K562 (cell line): ENCODE results near the gene DNER. TPM values are rescaled to one million over a fixed set of nuclear protein-coding genes. Genes with fewer than 3 reads are reported as not detected.

Experiments
- ATAC-seq: fragments of 200-7000 bp; cut with Tn5 transposase; 3 replicates; pipeline ENCODE4 v1.9.1; 2020; ENCODE audit warnings: moderate library complexity
- BruUV-seq: library from RNA; stranded (reverse); fragments of 400-500 nt; replicated peaks from 2 replicates; lab custom pipeline; 2021; lab: Mats Ljungman, UMichigan
- CTCF ChIA-PET: fragments of 300-600 bp; formaldehyde crosslinking; extraction: SDS; loops from one replicate; lab custom pipeline; 2021; ENCODE audit warnings: low intra/inter-chr PET ratio; lab: Yijun Ruan, JAX
- POLR2A ChIA-PET: fragments of 300-600, 350-650 bp; sonication (Branson Sonifier 250); formaldehyde crosslinking; extraction: SDS; loops from one replicate; lab custom pipeline; 2021; ENCODE audit warnings: antibody characterized with exemption, inconsistent platforms; lab: Yijun Ruan, JAX
- DNase-seq, 4 experiments: peaks; one replicate each; pipeline versions ENCODE4 v3.0.0 to v3.0.0-alpha.2; 2011 to 2018; ENCODE audit warnings: low spot score in 3 of 4, mixed read lengths in 3 of 4; ENCODE audit errors: extremely low read depth in 1 of 4
- FAIRE-seq: peaks from 2 replicates; lab custom pipeline; 2011; peaks lifted over from hg19 to GRCh38; lab: Jason Lieb, UNC
- H2AFZ ChIP-seq: 2 replicates; pipeline ENCODE4 v1.6.0; 2011; ENCODE audit warnings: low read depth, low read length, control low read depth, inconsistent platforms
- H3K27ac ChIP-seq: fragments of 200-600 bp; 3 replicates; pipeline ENCODE4 v1.8.0; 2011; ENCODE audit warnings: low read depth, mild to moderate bottlenecking, control low read depth, inconsistent platforms, low read length, moderate library complexity, mixed read lengths; ENCODE audit errors: extremely low read depth
- H3K27me3 ChIP-seq, 2 experiments: fragments of 300-600 bp in 1 of 2; 2 replicates in 1 of 2; 3 replicates in 1 of 2; pipeline versions ENCODE4 v1.6.0 to v1.8.0; 2011; ENCODE audit warnings: inconsistent platforms in 2 of 2, low read length in 2 of 2, mild to moderate bottlenecking in 1 of 2, mixed read lengths in 1 of 2, moderate library complexity in 1 of 2; ENCODE audit not compliant: control insufficient read depth in 2 of 2, insufficient read depth in 2 of 2
- H3K36me3 ChIP-seq: fragments of 300-600 bp; 3 replicates; pipeline ENCODE4 v1.8.0; 2011; ENCODE audit warnings: mild to moderate bottlenecking, low read length, inconsistent platforms; ENCODE audit not compliant: control insufficient read depth, insufficient read depth
- H3K4me1 ChIP-seq, 2 experiments: fragments of 200-600 bp in 1 of 2; replicated peaks in 1 of 2; 2 replicates in 1 of 2; 3 replicates in 1 of 2; pipeline versions ENCODE4 v1.5.1 to v1.8.0; 2011; ENCODE audit warnings: inconsistent platforms in 2 of 2, low read length in 2 of 2, mild to moderate bottlenecking in 1 of 2, mixed read lengths in 1 of 2, moderate library complexity in 1 of 2; ENCODE audit not compliant: control insufficient read depth in 2 of 2, insufficient read depth in 2 of 2
- H3K4me2 ChIP-seq: 2 replicates; pipeline ENCODE4 v1.6.1; 2011; ENCODE audit warnings: low read length, control low read depth, inconsistent platforms, mixed read lengths; ENCODE audit not compliant: insufficient read depth
- H3K4me3 ChIP-seq: fragments of 200-600 bp; sonication (generic), shearing (Covaris generic); 2 replicates; pipeline ENCODE4 v1.5.1; 2016; ENCODE audit warnings: control low read depth, inconsistent platforms
- H3K79me2 ChIP-seq: fragments of 200-600 bp; 3 replicates; pipeline ENCODE4 v1.8.0; 2011; ENCODE audit warnings: low read length, inconsistent platforms; ENCODE audit not compliant: control insufficient read depth, insufficient read depth
- H3K9ac ChIP-seq, 2 experiments: 2 replicates each; pipeline versions ENCODE4 v1.6.0 to v1.6.1; 2011; ENCODE audit warnings: low read depth in 2 of 2, low read length in 2 of 2, control low read depth in 1 of 2, inconsistent platforms in 1 of 2, mild to moderate bottlenecking in 1 of 2, mixed read lengths in 1 of 2; ENCODE audit not compliant: insufficient read depth in 1 of 2
- H3K9me1 ChIP-seq: one replicate; pipeline ENCODE4 v1.6.0; 2011; ENCODE audit warnings: inconsistent platforms, mild to moderate bottlenecking, low read length, moderate library complexity; ENCODE audit not compliant: control insufficient read depth, insufficient read depth
- H3K9me3 ChIP-seq: replicated peaks from 2 replicates; pipeline ENCODE4 v1.5.1; 2011; ENCODE audit warnings: low read depth, low read length, inconsistent platforms; ENCODE audit not compliant: control insufficient read depth, insufficient read depth
- H4K20me1 ChIP-seq: replicated peaks from 2 replicates; pipeline ENCODE4 v1.6.1; 2011; ENCODE audit warnings: low read length, inconsistent platforms, mixed read lengths; ENCODE audit not compliant: control insufficient read depth, insufficient read depth
- HDAC8 ChIP-seq: fragments of 450-650 bp; IDR thresholded peaks from 2 replicates; pipeline ENCODE4 v1.6.1; 2016; ENCODE audit warnings: mild to moderate bottlenecking, missing genetic modification characterization, moderate library complexity, missing compliant biosample characterization
- KLF6 ChIP-seq: fragments of 250-450 bp; sonication (Bioruptor Pico); IDR thresholded peaks from 2 replicates; pipeline ENCODE4 v1.4.0; 2020; ENCODE audit warnings: mild to moderate bottlenecking, moderate library complexity, borderline replicate concordance
- TFAP4 ChIP-seq: sonication (generic); formaldehyde crosslinking; IDR thresholded peaks from 2 replicates; pipeline ENCODE4 v1.8.0; 2022; ENCODE audit warnings: missing genetic modification reagents, mild to moderate bottlenecking, moderate library complexity, borderline replicate concordance
- XRCC4 ChIP-seq: IDR thresholded peaks from one replicate; pipeline ENCODE4 v1.6.1; 2011; ENCODE audit not compliant: insufficient read depth, insufficient read length; ENCODE audit errors: extremely low read depth
- ZBTB34 ChIP-seq: fragments of 250-450 bp; sonication (Bioruptor Pico); IDR thresholded peaks from 2 replicates; pipeline ENCODE4 v1.8.0; 2021; ENCODE audit warnings: mild to moderate bottlenecking, moderate library complexity
- ZKSCAN1 ChIP-seq: fragments of 150-350 bp; IDR thresholded peaks from 2 replicates; pipeline ENCODE4 v1.6.1; 2016; ENCODE audit warnings: low read depth, low read length
- ZNF75A ChIP-seq: fragments of 450-650 bp; formaldehyde crosslinking; IDR thresholded peaks from 2 replicates; pipeline ENCODE4 v1.4.0; 2020; ENCODE audit warnings: mild to moderate bottlenecking
- WGBS: fragments of 100-300 bp; shearing (Covaris generic); methylation state at CpG from one replicate; pipeline ENCODE4 v1.1.6; 2016; ENCODE audit warnings: low coverage, mixed read lengths; ENCODE audit not compliant: insufficient coverage; ENCODE audit errors: missing lambda C conversion rate; 5-methylcytosine and 5-hydroxymethylcytosine counted together
- in situ Hi-C: fragments of 300-500 bp; cut with MboI; formaldehyde crosslinking; loops from 4 replicates; pipeline ENCODE4 v1.15.0; 2018; ENCODE audit warnings: inconsistent platforms, mixed read lengths
- intact Hi-C: fragments of 100-400 bp; cut with micrococcal nuclease; formaldehyde crosslinking; loops from 2 replicates; pipeline ENCODE4 v1.14.2; 2022
- polyA plus RNA-seq, 8 experiments: library from polyadenylated mRNA; depleted of rRNA in 4 of 8; stranded (reverse) in 5 of 8; unstranded in 3 of 8; fragments of >200 nt; fragmentation: Nextera tagmentation in 2 of 8; fragmentation: Illumina TruSeq in 1 of 8; extraction: Ambion mirVana in 2 of 8; extraction: Trizol in 1 of 8; gene quantifications; 2 replicates each; pipeline versions ENCODE4 v1.2.1 to v1.2.3, GENCODE V29; 2011 to 2014; ENCODE audit warnings: inconsistent platforms in 1 of 8, missing spikeins in 1 of 8
- total RNA-seq, 7 experiments: library from RNA; depleted of rRNA in 6 of 7; stranded (reverse); fragments of >200 nt in 6 of 7; fragmentation: Illumina TruSeq in 2 of 7; extraction: Trizol in 2 of 7; gene quantifications; 2 replicates each; pipeline versions ENCODE4 v1.2.1 to v1.2.3, GENCODE V29; 2011 to 2021; ENCODE audit warnings: low replicate concordance in 1 of 7

The DNER gene
- total and polyA plus RNA-seq, 9 of the 15 experiments (the other 6 are each of a cell fraction or from before 2014, with no cell fraction given), result not detected

GRCh38 chr2:229731916-229732315 lies 17.6 kb upstream of the DNER start:
- Histone ChIP-seq H3K4me3 (no peak overlapping the region), H3K9me3 (no peaks in the 10 kb centered on the region), H3K36me3 (no peaks in the 10 kb centered on the region), H3K4me1 (no peaks in the 10 kb centered on the region; a peak in 1 of 5 replicates), H3K4me2 (no peak overlapping the region), H3K9ac (no peak overlapping the region), H3K27ac (no peak overlapping the region), H4K20me1 (no peaks in the 10 kb centered on the region), H3K27me3 (no peaks in the 10 kb centered on the region; a peak in 1 of 5 replicates), H3K9me1 (no peaks in the 10 kb centered on the region), H2AFZ (no peak overlapping the region), H3K79me2 (no peaks in the 10 kb centered on the region)
- FAIRE-seq (peak; percentile 37), ATAC-seq (no peak), DNase-seq (peak in 1 of 4 experiments; percentile 24)
- ChIA-PET POLR2A (no interaction called here), CTCF (no interaction called here)
- WGBS, result 0% methylated on average over 4 of the region's 4 CpGs
- in situ Hi-C loops (no loop called here), intact Hi-C loops (no loop called here)
- TF ChIP-seq KLF6 (CRISPR knock-in tag), result no peak
- TF ChIP-seq TFAP4 (CRISPR knock-in tag), result peak; percentile 90
- TF ChIP-seq ZKSCAN1, result no peak
- TF ChIP-seq HDAC8 (tag), result no peak
- no peak for TF ChIP-seq ZNF75A (CRISPR knock-in tag)
- TF ChIP-seq XRCC4, result no peak
- TF ChIP-seq ZBTB34 (CRISPR knock-in tag), result no peak
- BruUV-seq, result no TSS peak
